Osteocyte (in vitro differentiated cells): ENCODE measurements around the gene RUSF1. TPM values are rescaled to one million over a fixed set of nuclear protein-coding genes. Genes with fewer than 3 reads are reported as not detected.

Source experiments
- DNase-seq: peaks from one replicate; pipeline ENCODE4 v3.0.0; 2021; ENCODE audit warnings: mixed read lengths; ENCODE audit not compliant: unreplicated experiment; ENCODE audit errors: extremely low spot score
- H3K27ac Mint-ChIP-seq: one replicate; pipeline ENCODE4 v1.8.0; 2021; ENCODE audit warnings: mild to moderate bottlenecking, mixed read lengths; ENCODE audit not compliant: unreplicated experiment
- H3K27me3 Mint-ChIP-seq: one replicate; pipeline ENCODE4 v1.8.0; 2021; ENCODE audit warnings: mixed read lengths; ENCODE audit not compliant: unreplicated experiment
- H3K36me3 Mint-ChIP-seq: one replicate; pipeline ENCODE4 v1.8.0; 2021; ENCODE audit warnings: mixed read lengths; ENCODE audit not compliant: unreplicated experiment
- H3K4me1 Mint-ChIP-seq: one replicate; pipeline ENCODE4 v1.8.0; 2021; ENCODE audit warnings: mixed read lengths; ENCODE audit not compliant: unreplicated experiment
- H3K4me3 Mint-ChIP-seq: one replicate; pipeline ENCODE4 v1.8.0; 2021; ENCODE audit warnings: mild to moderate bottlenecking, moderate library complexity, mixed read lengths; ENCODE audit not compliant: unreplicated experiment
- H3K9me3 Mint-ChIP-seq: one replicate; pipeline ENCODE4 v1.8.0; 2021; ENCODE audit warnings: mixed read lengths; ENCODE audit not compliant: unreplicated experiment
- CTCF ChIP-seq: fragments of 200-600 bp; sonication (generic); IDR thresholded peaks from 2 replicates; pipeline ENCODE4 v1.5.0; 2021; ENCODE audit warnings: antibody characterized with exemption, mild to moderate bottlenecking, moderate library complexity
- total RNA-seq: library from RNA; stranded (reverse); gene quantifications from 2 replicates; pipeline ENCODE4 v1.2.1, GENCODE V29; 2021

RUSF1 gene
- total RNA-seq, 1 donor from 2014 or later: 72.5 TPM

GRCh38 chr16:31459687-31460581, 48.3 kb downstream of the RUSF1 start:
- Mint-ChIP-seq H3K36me3 (peaks cover 13% of the 10 kb centered on the region), H3K4me3 (peak overlapping the region; percentile 89), H3K27ac (peak overlapping the region; percentile 96), H3K27me3 (no peaks in the 10 kb centered on the region), H3K4me1 (peaks cover 42% of the 10 kb centered on the region), H3K9me3 (no peaks in the 10 kb centered on the region)
- TF ChIP-seq CTCF: no peak
- DNase-seq: peak; percentile 100

- H3K9me3 Mint-ChIP-seq: no peaks in the 10 kb centered on the region
- H3K27me3 Mint-ChIP-seq: no peaks in the 10 kb centered on the region
- H3K4me1 Mint-ChIP-seq: peaks cover 48% of the 10 kb centered on the region
- H3K4me3 Mint-ChIP-seq: peak within 1 kb of the TSS; percentile 89
- H3K27ac Mint-ChIP-seq: peak within 1 kb of the TSS; percentile 96
- peak; percentile 99 for DNase-seq
- H3K36me3 Mint-ChIP-seq: peaks cover 11% of the 10 kb centered on the region
- peak; percentile 62 for TF ChIP-seq CTCF
These were observed 49.1 kb downstream of the RUSF1 start, which contains the start of gene ARMC5 for GRCh38 chr16:31458844-31459686. Gene ARMC5, plus strand, starts transcription at chr16:31459501. Its CDS starts 24 bp downstream, at chr16:31459525.

- no peak for TF ChIP-seq CTCF
- Mint-ChIP-seq H3K9me3 (no peaks in the 10 kb centered on the region), H3K27ac (peak overlapping the region; percentile 96), H3K27me3 (no peaks in the 10 kb centered on the region), H3K36me3 (peaks cover 8% of the 10 kb centered on the region), H3K4me3 (peak overlapping the region; percentile 89), H3K4me1 (peaks cover 56% of the 10 kb centered on the region)
- DNase-seq: no peak
These were observed 49.9 kb downstream of the RUSF1 start for GRCh38 chr16:31458073-31458843.

GRCh38 chr16:31456988-31457360, 51.2 kb downstream of the RUSF1 start:
- Mint-ChIP-seq H3K4me1 (peaks cover 66% of the 10 kb centered on the region), H3K27me3 (no peaks in the 10 kb centered on the region), H3K36me3 (no peaks in the 10 kb centered on the region), H3K9me3 (no peaks in the 10 kb centered on the region), H3K27ac (no peak overlapping the region), H3K4me3 (peak overlapping the region; percentile 89)
- no peak for TF ChIP-seq CTCF
- DNase-seq: no peak
